GM10248 (cell line): ENCODE results near the gene HJV.

Source experiments
- CTCF ChIA-PET: fragments of 300-600 bp; sonication (Branson Sonifier 250); formaldehyde crosslinking; extraction: SDS; loops from one replicate; lab custom pipeline; 2021; ENCODE audit warnings: antibody characterized with exemption; lab: Yijun Ruan, JAX
- POLR2A ChIA-PET: fragments of 350-650 bp; sonication (Branson Sonifier 250); formaldehyde crosslinking; extraction: SDS; loops from one replicate; lab custom pipeline; 2020; ENCODE audit warnings: antibody characterized with exemption; lab: Yijun Ruan, JAX
- DNase-seq: peaks from one replicate; pipeline ENCODE4 v3.0.0; 2012; ENCODE audit errors: extremely low spot score
- TF ChIP-seq, protein P1 (sequence below): IDR thresholded peaks from 2 replicates; pipeline ENCODE4 v1.5.1; 2012; ENCODE audit warnings: mild to moderate bottlenecking, low read depth; ENCODE audit errors: extremely low read depth, missing control alignments, control extremely low read depth

Gene HJV

DNA sequence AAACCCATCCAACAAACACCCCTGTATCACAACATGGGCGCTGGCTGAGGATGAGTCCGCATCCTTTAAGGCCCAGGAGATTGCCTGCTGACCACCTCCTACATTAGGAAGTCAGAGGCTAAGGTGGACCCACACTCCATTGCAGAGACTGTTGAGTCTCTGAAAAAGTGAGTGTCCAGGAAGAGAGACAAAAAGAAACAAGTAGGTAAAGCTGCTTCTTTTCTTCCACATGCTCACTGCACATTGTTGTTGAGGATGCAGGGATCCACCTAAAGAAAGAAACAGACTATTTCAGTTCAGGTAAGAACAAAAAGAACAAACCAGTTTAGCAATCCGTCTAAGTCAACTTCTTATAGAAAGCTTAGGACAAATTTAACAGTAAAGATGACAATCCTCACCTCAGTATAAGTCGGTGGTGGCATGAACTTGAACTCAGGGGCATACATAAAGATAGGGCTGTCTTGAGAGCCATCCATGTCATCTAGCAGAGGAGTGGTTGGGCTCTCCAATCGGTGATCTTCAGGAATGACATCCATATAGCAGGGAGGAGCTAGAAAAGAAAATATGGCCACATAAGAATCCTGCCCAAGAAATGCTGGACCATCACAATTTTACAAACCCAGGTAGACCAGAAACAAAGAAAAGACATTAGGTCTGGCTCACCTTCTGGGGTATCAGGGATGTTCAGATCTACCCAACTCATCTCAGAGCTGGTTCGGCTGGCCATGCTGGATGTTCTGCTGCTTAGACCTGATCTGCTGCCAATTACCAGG lies 27.7 kb downstream of the HJV start:
- TF ChIP-seq, protein P1, sequence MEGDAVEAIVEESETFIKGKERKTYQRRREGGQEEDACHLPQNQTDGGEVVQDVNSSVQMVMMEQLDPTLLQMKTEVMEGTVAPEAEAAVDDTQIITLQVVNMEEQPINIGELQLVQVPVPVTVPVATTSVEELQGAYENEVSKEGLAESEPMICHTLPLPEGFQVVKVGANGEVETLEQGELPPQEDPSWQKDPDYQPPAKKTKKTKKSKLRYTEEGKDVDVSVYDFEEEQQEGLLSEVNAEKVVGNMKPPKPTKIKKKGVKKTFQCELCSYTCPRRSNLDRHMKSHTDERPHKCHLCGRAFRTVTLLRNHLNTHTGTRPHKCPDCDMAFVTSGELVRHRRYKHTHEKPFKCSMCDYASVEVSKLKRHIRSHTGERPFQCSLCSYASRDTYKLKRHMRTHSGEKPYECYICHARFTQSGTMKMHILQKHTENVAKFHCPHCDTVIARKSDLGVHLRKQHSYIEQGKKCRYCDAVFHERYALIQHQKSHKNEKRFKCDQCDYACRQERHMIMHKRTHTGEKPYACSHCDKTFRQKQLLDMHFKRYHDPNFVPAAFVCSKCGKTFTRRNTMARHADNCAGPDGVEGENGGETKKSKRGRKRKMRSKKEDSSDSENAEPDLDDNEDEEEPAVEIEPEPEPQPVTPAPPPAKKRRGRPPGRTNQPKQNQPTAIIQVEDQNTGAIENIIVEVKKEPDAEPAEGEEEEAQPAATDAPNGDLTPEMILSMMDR = no peak
- ChIA-PET CTCF (interaction anchor here (1.4 to 14.3 kb wide), 4 partner anchors 13 to 102 kb away, joined by 3 to 176 read pairs (median 7); no protein-coding TSS in a partner anchor), POLR2A (interaction anchor here (0.7 kb wide), 1 partner anchor 36 kb away, joined by 3 read pairs; no protein-coding TSS in a partner anchor)
- no peak for DNase-seq

DNA sequence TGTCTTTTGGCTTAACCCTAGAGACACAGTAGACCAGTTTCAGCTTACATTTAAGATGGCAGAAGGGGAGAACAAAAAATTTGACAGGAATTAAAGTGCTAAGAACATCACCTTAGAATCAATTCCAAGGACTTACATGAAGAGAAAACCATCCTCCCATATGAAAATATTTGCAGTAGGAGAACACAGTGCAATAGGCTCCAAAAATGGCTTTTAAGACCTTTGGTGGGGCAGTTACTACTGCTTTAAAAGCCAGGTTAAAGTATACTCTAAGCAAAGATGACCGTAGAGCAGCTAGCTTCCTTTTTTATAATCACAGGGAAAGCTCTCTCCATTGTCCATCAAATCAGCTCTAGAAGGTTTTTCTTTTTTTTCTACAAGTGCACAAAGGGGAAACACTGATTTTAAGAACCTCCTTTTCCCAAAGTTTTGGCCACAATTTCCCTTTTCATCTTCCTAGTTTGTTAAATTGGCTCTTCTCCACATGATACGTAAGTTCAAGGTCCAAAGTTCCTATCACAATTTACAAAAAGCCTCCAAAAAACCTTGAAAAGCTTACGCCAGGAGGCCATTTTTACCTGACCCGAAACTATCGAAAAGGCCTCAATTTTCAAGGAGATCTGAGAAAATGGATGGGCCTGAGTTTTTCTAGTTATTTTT lies 28.4 kb downstream of the HJV start:
- CTCF ChIA-PET = interaction anchor here (1.3 to 14.3 kb wide), 5 partner anchors 9 to 101 kb away, joined by 3 to 176 read pairs (median 3); no protein-coding TSS in a partner anchor
- DNase-seq = no peak
- POLR2A ChIA-PET = interaction anchor here (0.6 to 2.1 kb wide), 4 partner anchors 11 to 64 kb away, joined by 3 to 7 read pairs (median 5); no protein-coding TSS in a partner anchor
- TF ChIP-seq, protein P1 = no peak

DNA sequence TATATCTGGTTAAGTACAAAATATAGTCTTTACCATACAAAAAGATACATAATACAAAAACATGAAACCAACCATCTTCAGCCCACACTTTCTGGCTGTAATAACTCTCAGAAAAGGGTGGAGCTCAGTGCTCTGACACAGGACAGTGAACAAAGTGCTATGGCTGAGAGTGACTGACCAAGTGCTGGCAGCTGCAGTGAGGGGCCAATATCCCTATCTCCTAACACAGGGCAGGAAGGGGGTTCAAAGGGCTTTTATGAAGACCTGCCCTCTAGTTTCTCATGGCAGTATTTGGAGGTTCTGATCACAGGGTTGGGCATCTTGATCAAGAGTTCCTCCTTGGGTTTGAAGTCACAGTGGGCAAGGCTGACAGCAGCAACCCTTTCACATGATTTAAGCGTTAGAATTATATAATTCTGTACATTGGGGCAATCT lies 29.0 kb downstream of the HJV start:
- POLR2A ChIA-PET = interaction anchor here (0.6 to 2.1 kb wide), 3 partner anchors 10 to 64 kb away, joined by 3 to 7 read pairs (median 7); no protein-coding TSS in a partner anchor
- TF ChIP-seq, protein P1 = no peak
- CTCF ChIA-PET = interaction anchor here (1.3 to 14.3 kb wide), 3 partner anchors 10 to 15 kb away, joined by 3 to 176 read pairs (median 3); no protein-coding TSS in a partner anchor
- DNase-seq = no peak

DNA sequence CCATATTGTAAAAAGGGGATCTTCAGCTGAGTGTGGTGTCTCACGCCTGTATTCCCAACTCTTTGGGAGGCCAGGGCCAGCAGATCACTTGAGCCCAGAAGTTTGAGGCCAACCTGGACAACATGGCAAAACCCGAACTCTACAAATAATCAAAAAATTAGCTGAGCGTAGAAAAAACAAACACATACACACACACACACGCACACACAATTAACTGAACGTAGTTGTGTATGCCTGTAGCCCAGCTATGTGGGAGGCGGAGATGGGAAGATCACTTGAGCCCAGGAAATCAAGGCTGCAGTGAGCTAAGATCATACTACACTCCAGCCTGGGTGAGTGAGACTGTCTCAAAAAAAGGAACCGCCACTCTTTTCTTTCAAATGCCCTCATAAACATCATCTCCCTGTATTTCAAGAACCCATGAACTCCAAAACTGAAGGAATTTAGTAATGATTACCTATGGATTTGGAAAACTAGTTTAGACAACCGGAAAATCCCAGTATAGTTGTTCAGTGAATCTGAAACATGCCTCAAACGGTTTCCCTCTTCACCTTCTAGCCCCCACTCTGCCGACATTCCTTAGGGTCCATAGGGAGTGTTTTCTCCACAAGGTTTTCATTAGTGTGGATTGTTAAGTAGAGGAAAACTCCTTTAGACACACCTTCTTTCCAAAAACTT lies 29.7 kb downstream of the HJV start:
- ChIA-PET POLR2A (interaction anchor here (1.0 to 2.1 kb wide), 2 partner anchors 10 to 13 kb away, joined by 3 to 7 read pairs; no protein-coding TSS in a partner anchor), CTCF (interaction anchor here (1.3 to 14.3 kb wide), 4 partner anchors 11 to 28 kb away, joined by 3 to 176 read pairs (median 4); partner anchors contain the start of genes ANKRD34A and POLR3GL)
- TF ChIP-seq, protein P1 = no peak
- no peak for DNase-seq

DNA sequence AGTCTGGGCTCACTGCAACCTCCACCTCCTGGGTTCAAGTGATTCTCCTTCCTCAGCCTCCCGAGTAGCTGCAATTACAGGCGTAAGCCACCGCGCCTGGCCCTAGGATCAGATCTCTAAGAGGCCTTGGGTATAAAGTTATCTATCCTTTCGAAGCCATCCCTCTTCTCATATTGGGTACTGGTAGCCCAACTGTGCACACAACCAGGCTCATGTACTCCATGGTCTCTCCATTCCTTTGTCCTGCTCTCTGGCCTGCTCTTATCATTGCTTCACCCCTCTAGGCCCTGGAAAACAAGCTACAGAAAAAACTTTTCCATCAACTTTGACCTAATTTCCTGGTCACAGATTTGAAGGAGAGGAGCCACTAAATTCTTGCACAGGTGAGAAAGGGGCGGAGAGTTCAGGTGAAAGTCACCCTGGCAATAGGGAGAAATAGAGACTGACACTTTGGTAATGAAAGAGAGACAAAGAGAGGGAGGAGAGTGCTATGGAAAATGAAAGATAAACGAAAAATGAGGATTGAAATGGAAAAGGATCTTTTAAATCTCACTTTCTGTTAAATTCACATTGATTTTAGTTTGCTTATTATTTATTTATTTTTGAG lies 31.2 kb downstream of the HJV start:
- no peak for DNase-seq
- CTCF ChIA-PET = interaction anchor here (0.6 to 14.3 kb wide), 5 partner anchors 10 to 27 kb away, joined by 3 to 176 read pairs (median 6); partner anchors contain the start of genes ANKRD34A and POLR3GL
- POLR2A ChIA-PET = interaction anchor here (0.6 to 3.0 kb wide), 6 partner anchors 11 to 145 kb away, joined by 3 to 25 read pairs (median 4); partner anchors contain the start of genes ANKRD34A, LIX1L and POLR3GL
- TF ChIP-seq, protein P1 = no peak
